Cardiac fibroblast (primary cell): ENCODE data around the gene MAP7.

ENCODE experiments used
- DNase-seq, 2 donors: peaks; one replicate each; pipeline versions ENCODE4 v3.0.0 to v3.0.0-alpha.2; 2010; ENCODE audit warnings: low read depth in 2 of 2
- H3K4me3 ChIP-seq, 2 donors: replicated peaks in 1 of 2; 1 replicate in 1 of 2; 2 replicates in 1 of 2; pipeline ENCODE4 v1.5.1; 2011; ENCODE audit warnings: low read depth in 2 of 2, low read length in 2 of 2, mild to moderate bottlenecking in 2 of 2, moderate library complexity in 1 of 2
- TF ChIP-seq, protein P1 (sequence below): IDR thresholded peaks from one replicate; pipeline ENCODE4 v1.5.1; 2011; ENCODE audit warnings: low read depth, mild to moderate bottlenecking, low read length, inconsistent platforms

Gene MAP7

DNA sequence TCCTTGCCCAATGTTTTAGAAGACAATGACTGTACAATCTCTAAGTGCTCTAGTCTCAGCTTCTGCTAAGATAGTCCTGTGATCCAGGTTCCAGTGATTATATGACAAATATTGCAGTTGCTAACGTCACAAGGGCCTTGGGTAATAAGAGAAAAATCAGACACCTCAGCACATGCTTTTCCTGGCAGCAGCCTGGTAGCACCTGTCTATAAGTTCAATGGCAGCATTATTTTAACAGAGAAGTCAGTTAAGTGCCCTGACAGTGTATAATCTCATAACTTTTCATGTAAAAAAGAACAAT, 139.2 kb downstream of the MAP7 start:
- no peak overlapping the region for H3K4me3 ChIP-seq
- TF ChIP-seq, protein P1, sequence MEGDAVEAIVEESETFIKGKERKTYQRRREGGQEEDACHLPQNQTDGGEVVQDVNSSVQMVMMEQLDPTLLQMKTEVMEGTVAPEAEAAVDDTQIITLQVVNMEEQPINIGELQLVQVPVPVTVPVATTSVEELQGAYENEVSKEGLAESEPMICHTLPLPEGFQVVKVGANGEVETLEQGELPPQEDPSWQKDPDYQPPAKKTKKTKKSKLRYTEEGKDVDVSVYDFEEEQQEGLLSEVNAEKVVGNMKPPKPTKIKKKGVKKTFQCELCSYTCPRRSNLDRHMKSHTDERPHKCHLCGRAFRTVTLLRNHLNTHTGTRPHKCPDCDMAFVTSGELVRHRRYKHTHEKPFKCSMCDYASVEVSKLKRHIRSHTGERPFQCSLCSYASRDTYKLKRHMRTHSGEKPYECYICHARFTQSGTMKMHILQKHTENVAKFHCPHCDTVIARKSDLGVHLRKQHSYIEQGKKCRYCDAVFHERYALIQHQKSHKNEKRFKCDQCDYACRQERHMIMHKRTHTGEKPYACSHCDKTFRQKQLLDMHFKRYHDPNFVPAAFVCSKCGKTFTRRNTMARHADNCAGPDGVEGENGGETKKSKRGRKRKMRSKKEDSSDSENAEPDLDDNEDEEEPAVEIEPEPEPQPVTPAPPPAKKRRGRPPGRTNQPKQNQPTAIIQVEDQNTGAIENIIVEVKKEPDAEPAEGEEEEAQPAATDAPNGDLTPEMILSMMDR = no peak
- no peak for DNase-seq

DNA sequence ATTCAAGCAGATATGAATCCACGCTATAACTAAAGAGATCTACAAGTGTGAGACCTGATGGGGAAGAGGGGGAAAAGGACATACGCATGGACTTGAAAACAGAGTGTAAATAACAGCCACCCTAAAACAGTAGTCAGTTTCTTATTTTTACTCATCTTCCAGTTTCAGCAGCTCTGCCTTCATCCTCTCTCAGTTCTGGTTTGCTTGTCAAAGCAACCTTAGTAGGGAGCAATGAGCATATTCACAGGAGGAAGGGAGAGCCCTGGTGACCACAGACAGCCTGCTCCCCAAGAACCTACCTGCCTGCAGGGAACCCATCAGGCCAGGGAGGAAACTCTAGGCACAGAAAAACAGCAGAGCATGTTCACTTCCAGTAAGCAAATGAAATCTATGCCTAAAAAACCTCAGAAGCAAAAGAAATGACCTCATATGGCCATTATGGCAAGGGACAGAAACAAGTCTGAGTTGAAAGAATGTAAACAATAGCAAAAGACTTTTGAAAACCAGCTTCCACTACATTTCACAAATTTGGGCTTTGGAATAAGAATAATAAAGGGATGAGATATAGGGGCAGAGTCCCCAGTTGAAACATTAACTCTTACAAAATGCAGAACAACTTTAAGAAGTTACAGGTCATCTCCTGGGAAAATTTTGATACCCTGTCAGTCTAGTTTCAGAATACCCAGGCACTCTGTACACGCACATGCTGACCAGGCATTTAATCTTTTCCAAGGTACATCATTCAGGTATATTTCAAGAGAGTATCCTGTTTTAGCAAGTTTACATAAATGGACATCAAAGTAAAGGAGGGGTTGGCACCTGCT, 139.8 kb downstream of the MAP7 start:
- TF ChIP-seq, protein P1 = no peak
- no peak overlapping the region for H3K4me3 ChIP-seq
- no peak for DNase-seq

DNA sequence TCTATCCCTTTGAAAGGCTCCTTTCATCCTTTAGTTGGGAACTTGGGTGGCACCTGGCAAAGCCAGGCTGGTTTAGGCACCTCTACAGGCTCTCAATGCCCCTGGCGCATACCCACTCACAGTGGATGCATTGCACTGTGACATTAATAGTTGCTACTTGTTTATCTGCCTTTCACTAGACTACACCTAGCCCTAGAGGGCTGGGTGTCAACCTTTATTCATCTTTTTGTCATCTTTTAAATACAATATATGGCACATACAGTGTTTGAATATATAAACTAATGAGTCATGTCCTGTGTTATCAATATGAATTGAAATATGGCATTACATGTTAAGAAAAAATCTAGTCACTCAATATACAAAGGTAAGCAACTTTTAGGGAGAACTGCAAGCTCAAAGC, 140.6 kb downstream of the MAP7 start:
- TF ChIP-seq, protein P1 = no peak
- no peak for DNase-seq
- no peak overlapping the region for H3K4me3 ChIP-seq

DNA sequence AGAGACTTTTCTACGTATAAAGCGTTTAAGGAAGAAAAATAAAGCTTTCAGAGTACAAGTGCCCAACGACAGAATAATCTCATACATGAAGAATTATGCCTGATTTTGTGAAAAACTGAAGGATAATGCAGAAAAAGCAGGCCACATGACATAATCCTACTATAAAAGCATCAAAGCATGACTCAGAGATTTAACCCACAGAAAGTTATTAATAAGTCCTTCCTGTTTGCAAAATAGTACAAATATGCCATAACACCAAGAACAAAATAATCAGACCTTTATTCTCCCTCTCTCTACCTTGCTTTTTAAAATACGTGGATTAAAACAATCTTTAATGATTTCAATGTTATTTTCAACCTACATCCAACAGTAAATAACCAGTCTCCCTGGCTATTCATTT, 142.0 kb downstream of the MAP7 start:
- DNase-seq = peak; percentile 34 to 73
- H3K4me3 ChIP-seq = no peak overlapping the region
- TF ChIP-seq, protein P1 = no peak

DNA sequence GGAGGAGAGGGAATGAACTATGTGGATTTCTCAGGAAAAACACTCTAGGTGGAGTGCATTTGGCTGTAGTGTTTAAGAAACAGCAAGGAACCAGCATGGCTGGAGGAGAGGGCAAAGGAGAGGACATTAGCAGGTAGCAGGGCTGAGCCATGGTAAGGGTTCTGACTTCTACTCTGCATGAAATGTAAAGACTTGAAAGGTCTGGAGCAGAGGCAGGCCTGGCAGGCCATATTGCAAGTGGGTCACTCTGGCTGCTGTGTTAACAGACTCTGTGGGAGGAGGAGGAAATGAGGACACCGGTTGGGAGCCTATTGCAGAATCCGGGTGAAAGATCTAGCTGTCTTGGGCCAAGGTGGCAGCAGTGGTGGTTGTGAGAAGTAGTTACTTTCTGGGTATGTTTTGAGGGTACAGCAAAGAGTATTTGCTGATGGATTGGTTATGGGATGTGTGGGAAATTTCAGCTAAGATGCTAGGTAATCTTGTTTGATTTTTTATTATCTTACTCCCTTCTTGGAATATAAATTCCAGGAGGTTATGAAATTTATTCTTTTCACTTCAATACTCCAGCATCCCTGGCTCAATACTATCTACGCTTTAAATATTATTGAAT, 144.7 kb downstream of the MAP7 start:
- TF ChIP-seq, protein P1 = no peak
- DNase-seq = peak; percentile 13 to 30
- H3K4me3 ChIP-seq = no peak overlapping the region

DNA sequence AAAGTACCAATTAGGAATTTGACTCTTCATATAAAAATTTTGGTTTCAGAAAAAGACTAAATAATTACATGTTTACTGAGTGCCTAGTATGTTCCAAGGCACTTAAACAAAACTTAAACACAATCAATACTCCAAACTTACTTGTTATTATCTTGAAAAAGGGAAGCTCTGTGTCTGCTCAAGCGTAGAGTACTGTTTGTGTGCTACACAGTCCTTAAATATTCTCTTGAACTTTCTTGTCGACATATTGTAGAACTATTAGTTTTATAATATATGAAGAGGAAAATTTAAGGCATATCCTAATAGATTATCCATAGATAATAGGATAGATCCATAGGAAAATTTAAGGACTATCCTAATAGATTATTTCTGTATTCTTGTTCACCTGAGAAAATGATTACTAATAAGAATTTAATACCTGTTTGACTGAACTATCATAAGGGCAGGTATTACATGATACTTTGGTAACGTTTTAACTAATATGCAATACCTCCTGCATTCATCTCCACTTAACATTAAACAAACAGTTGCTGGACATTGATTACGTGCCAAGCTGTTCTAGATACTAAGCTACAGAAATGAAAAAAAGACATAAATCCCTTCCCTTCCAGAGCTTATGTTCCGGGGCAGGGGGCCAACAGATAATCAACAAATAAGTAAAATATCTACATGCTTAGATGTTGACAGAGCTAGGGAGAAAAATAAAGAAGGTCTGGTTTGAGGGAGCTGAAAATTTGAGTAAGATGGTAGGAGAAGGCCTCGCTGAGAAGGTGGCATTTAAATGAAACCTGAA, 145.4 kb downstream of the MAP7 start:
- TF ChIP-seq, protein P1 = no peak
- H3K4me3 ChIP-seq = no peak overlapping the region
- DNase-seq = no peak
